NK-92 (cell line): ENCODE results near the gene PPP1R12B.

Experiments used
- DNase-seq: peaks from one replicate; lab custom pipeline; 2025; ENCODE audit not compliant: unreplicated experiment; lab: John Stamatoyannopoulos, UW

PPP1R12B gene, protein sequence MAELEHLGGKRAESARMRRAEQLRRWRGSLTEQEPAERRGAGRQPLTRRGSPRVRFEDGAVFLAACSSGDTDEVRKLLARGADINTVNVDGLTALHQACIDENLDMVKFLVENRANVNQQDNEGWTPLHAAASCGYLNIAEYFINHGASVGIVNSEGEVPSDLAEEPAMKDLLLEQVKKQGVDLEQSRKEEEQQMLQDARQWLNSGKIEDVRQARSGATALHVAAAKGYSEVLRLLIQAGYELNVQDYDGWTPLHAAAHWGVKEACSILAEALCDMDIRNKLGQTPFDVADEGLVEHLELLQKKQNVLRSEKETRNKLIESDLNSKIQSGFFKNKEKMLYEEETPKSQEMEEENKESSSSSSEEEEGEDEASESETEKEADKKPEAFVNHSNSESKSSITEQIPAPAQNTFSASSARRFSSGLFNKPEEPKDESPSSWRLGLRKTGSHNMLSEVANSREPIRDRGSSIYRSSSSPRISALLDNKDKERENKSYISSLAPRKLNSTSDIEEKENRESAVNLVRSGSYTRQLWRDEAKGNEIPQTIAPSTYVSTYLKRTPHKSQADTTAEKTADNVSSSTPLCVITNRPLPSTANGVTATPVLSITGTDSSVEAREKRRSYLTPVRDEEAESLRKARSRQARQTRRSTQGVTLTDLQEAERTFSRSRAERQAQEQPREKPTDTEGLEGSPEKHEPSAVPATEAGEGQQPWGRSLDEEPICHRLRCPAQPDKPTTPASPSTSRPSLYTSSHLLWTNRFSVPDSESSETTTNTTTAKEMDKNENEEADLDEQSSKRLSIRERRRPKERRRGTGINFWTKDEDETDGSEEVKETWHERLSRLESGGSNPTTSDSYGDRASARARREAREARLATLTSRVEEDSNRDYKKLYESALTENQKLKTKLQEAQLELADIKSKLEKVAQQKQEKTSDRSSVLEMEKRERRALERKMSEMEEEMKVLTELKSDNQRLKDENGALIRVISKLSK

DNA sequence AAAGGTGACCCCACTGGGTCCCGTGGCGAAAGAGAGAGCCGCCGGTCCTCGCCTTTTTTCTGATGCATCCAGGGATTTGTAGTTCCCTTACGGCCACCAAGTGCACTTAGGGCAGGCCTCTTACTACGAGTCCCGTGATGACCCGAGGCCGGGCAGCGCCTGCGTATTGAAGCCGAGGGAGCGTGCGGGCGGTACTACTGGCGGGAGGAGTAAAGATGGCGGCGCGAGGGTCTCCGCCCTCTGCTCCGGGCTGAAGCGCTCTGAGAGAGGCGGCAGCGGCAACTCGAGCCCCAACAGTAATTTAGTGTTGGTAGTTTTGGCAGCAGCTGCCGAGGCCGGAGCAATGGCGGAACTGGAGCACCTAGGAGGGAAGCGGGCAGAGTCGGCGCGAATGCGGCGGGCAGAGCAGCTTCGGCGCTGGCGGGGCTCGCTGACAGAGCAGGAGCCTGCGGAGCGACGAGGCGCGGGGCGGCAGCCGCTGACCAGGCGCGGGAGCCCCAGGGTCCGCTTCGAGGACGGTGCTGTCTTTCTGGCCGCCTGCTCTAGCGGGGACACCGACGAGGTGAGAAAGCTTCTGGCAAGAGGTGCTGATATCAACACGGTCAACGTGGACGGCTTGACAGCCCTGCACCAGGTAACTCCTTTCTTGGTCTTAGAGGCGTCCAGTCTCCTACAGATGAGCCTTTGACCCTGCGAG is at the start of gene PPP1R12B:
Gene PPP1R12B (plus strand): TSS at position 191 of the 697 bp plus-strand sequence. CDS start 153 bp downstream, at position 344.
- peak; percentile 58 for DNase-seq

DNA sequence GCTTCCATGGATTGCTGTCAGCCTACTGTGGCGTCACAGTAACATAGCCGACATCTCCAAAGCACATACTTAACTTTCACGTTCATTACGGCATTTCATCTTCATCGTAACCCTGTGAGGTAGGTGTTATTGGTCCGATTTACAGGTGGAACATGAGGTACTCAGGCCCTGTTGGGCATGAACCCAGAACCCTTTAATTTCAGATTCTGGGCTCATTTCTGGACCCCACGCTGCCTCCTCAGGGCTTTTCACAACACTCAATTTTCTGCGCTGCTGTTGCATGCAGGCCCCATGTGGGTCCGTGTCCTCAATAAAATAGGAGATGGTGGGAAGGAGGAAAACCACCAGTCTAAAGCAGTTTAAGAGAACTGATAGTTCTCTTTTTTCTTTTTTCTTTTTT is 46.3 kb upstream of the PPP1R12B start:
- no peak for DNase-seq

GRCh38 chr1:202304375-202304774 is 44.1 kb upstream of the PPP1R12B start:
- DNase-seq: no peak

DNA sequence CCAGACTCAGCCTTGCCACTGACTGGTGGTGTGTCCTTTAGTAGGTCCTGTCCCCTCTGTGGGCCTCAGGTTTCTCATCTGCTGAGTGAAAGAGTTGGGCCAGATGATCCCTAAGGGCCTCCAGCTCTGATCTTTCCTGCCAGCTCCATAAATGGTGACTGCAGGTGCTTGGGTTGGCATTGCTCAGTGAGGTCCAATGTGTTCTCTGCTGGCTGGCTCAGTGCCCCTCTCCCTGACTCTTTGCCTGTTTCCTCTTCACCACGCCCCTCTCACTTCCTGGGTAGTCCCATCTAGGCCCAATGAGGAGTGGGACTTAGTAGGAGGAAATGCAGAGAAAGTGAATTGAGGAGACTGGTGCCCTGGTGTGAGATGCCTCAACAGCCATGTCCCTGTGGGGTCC is 43.3 kb upstream of the PPP1R12B start:
- DNase-seq: no peak

GRCh38 chr1:202306535-202307345 is 41.8 kb upstream of the PPP1R12B start:
- no peak for DNase-seq

- DNase-seq: no peak
Measured at GRCh38 chr1:202310071-202310725, 38.3 kb upstream of the PPP1R12B start.

DNA sequence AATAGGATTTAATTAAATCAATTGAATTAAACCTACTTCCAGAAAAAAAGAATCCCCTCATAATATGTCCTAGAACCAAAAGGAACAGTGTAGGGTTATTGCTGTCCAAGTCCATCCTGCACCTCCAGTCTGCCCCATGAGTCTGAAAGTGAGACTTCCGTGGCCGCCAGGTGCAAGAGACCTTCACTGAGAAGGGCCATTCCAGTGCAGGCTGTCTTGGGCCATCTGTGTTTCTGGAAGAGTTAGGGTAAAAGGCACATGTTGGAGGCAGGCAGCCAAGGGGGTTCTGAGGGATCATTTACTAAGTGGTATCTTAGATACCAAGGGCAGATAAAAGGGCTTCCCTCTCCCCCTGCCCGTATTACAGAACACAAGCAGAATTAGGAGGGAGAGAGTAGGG is 37.8 kb upstream of the PPP1R12B start:
- no peak for DNase-seq

GRCh38 chr1:202311875-202312635 is 36.4 kb upstream of the PPP1R12B start:
- DNase-seq: no peak

DNA sequence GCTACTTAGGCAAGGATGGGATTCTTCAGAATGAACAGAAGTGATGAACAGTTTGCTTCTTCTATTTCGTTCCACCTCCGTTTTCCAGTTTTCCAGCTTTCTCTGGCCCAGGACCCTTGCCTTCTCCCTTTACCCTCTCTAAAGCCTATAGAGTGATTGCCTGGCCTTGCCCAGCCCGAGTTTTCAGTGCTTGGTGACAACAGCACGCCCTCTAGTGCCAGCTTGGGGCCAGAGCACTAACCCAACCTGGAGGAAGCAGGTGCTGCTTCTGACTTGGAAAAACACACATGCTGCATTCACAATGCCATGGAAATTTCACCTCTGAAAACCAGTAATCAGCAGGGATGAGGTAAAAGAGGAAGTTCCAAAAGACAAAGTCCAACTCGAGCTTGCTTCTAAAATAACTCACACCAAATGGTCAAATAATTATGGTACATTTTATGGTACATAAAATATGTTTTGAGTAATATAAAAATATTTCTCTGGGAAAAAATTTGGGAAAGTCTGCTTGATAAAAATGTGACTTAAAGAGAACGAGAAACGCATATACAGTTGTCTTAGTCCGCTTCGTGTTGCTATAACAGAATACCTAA is 32.8 kb upstream of the PPP1R12B start:
- no peak for DNase-seq

GRCh38 chr1:202316186-202316585 is 32.3 kb upstream of the PPP1R12B start:
- no peak for DNase-seq

DNA sequence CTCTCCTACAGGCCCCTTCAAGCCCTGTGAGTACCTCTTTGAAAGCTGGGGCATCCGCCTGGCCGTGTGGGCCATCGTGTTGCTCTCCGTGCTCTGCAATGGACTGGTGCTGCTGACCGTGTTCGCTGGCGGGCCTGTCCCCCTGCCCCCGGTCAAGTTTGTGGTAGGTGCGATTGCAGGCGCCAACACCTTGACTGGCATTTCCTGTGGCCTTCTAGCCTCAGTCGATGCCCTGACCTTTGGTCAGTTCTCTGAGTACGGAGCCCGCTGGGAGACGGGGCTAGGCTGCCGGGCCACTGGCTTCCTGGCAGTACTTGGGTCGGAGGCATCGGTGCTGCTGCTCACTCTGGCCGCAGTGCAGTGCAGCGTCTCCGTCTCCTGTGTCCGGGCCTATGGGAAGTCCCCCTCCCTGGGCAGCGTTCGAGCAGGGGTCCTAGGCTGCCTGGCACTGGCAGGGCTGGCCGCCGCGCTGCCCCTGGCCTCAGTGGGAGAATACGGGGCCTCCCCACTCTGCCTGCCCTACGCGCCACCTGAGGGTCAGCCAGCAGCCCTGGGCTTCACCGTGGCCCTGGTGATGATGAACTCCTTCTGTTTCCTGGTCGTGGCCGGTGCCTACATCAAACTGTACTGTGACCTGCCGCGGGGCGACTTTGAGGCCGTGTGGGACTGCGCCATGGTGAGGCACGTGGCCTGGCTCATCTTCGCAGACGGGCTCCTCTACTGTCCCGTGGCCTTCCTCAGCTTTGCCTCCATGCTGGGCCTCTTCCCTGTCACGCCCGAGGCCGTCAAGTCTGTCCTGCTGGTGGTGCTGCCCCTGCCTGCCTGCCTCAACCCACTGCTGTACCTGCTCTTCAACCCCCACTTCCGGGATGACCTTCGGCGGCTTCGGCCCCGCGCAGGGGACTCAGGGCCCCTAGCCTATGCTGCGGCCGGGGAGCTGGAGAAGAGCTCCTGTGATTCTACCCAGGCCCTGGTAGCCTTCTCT is 30.3 kb upstream of the PPP1R12B start:
- no peak for DNase-seq

- DNase-seq: no peak
Measured at GRCh38 chr1:202319381-202320080, 29.0 kb upstream of the PPP1R12B start.

DNA sequence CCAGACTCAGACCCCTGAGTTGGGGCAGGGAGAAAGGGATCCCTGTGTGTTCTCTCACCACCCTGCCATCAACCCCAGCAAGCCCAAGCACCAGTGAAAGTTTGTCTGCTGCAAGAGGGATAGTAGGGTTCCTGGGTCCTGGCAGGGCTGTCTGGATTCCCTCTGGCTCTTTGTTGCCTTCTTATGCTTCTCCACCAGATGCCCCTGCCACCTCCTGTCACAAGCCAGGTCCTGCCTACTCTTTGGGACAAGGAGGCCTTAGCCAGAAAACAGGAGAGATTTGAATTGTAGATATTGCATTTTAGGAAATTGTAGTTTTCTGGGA is 28.5 kb upstream of the PPP1R12B start:
- DNase-seq: no peak

DNA sequence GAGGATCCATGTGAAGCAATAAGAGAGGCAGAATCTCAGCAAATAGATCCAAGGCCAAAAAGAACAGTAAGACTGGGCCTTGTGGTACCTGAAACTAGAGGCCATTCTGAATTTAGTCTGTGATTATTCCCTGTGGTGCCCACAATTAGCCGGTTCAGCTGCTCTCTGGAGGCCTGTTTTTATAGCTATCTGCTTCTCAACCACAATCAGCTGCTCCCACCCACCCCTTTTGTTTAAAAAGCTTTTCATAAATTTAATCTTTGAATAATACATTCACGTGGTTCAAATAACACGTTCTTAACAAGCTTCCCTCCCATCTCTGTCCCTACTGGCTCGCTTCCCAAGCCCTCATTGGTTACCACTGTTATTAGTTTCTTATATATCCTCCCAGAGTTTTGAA is 24.8 kb upstream of the PPP1R12B start:
- no peak for DNase-seq

GRCh38 chr1:202324646-202325045 is 23.9 kb upstream of the PPP1R12B start:
- DNase-seq: no peak

DNA sequence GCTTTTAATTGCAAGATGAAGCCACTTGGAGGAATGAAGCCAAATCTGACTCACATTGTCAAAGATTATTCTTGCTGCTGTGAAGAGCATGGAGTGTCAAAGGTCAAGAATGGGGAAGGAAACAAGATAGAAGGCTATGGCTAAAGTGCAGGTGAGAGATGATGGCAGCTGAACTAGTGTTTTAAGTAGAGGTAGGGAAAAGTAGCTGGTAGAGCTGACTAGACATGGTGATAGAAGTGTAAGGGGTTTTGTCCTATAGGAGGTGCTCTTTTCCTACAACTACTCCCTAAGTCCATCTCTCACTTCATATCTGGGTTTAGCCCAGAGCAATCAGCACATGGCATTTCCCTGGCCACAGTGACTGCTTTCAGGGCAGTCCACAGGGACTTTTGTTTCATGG is 18.6 kb upstream of the PPP1R12B start:
- DNase-seq: no peak

GRCh38 chr1:202333861-202334260 is 14.6 kb upstream of the PPP1R12B start:
- no peak for DNase-seq
